ENCODE measurements around the gene EVPLL.
A peak's percentile ranks its signal among the peaks of the same experiment; 100 is the strongest.
"Not testable (repeated sequence)": the region's sequence is repeated elsewhere in the genome, so short reads cannot be mapped to it uniquely, and the experiment has no call there.

Gene EVPLL

GRCh38 chr17:18371455-18371854 lies 6.1 kb upstream of the EVPLL start:
- H3K18ac ChIP-seq (ENCODE audit: low read length) = no peak overlapping the region
- no peak overlapping the region for H4K8ac ChIP-seq (ENCODE audit: low read depth, low read length)
- no peak overlapping the region for H3K9ac ChIP-seq (ENCODE audit: low read length)
- DNase-seq = no peak
- H2BK120ac ChIP-seq (ENCODE audit: low read depth, low read length) = no peak overlapping the region
- no peak overlapping the region for H3K4me2 ChIP-seq (ENCODE audit: low read length)
- no peak overlapping the region for H3K4ac ChIP-seq (ENCODE audit: low read depth, low read length)
- H3K36me3 ChIP-seq (ENCODE audit: control insufficient read depth, insufficient read depth, low read length) = no peaks in the 10 kb centered on the region
- H3K4me1 ChIP-seq (ENCODE audit: control insufficient read depth, low read depth, low read length) = no peaks in the 10 kb centered on the region
- H3K79me2 ChIP-seq (ENCODE audit: control insufficient read depth, insufficient read depth, low read length) = no peaks in the 10 kb centered on the region
- no CpG with 5 or more reads among the region's 7 CpGs for WGBS (ENCODE audit: extremely low coverage, insufficient coverage, low lambda C conversion rate)
- H3K27me3 ChIP-seq (ENCODE audit: insufficient read depth, low read length, poor library complexity) = no peaks in the 10 kb centered on the region
- H3K79me1 ChIP-seq (ENCODE audit: low read length) = no peaks in the 10 kb centered on the region
- H2BK5ac ChIP-seq (ENCODE audit: low read length) = no peak overlapping the region
- H3K23ac ChIP-seq (ENCODE audit: low read length) = no peak overlapping the region
- H2BK15ac ChIP-seq (replicated peaks; ENCODE audit: low read depth) = no peak overlapping the region
- H3K56ac ChIP-seq (ENCODE audit: low read length) = no peak overlapping the region
- no peak overlapping the region for H3K4me3 ChIP-seq (ENCODE audit: low read length)
- no peak overlapping the region for H3K27ac ChIP-seq (ENCODE audit: low read depth, low read length)
- no peak overlapping the region for H2AK5ac ChIP-seq (ENCODE audit: low read length)
- no peak overlapping the region for H4K5ac ChIP-seq (ENCODE audit: low read length)

GRCh38 chr17:18373181-18373580 lies 4.4 kb upstream of the EVPLL start:
- H4K8ac ChIP-seq (ENCODE audit: low read depth, low read length); DNase-seq: not testable (repeated sequence)
- WGBS (ENCODE audit: extremely low coverage, insufficient coverage, low lambda C conversion rate) = no CpG with 5 or more reads among the region's 6 CpGs

GRCh38 chr17:18374216-18374615 lies 3.4 kb upstream of the EVPLL start:
- Histone ChIP-seq H3K4me3 (ENCODE audit: low read length) (no peak overlapping the region), H3K4ac (ENCODE audit: low read depth, low read length) (no peak overlapping the region), H3K4me1 (ENCODE audit: control insufficient read depth, low read depth, low read length) (no peaks in the 10 kb centered on the region), H3K9ac (ENCODE audit: low read length) (no peak overlapping the region), H3K56ac (ENCODE audit: low read length) (no peak overlapping the region), H3K36me3 (ENCODE audit: control insufficient read depth, insufficient read depth, low read length) (no peaks in the 10 kb centered on the region), H3K27ac (ENCODE audit: low read depth, low read length) (no peak overlapping the region), H3K27me3 (ENCODE audit: insufficient read depth, low read length, poor library complexity) (no peaks in the 10 kb centered on the region), H3K18ac (ENCODE audit: low read length) (no peak overlapping the region), H4K5ac (ENCODE audit: low read length) (no peak overlapping the region), H3K23ac (ENCODE audit: low read length) (no peak overlapping the region), H3K4me2 (ENCODE audit: low read length) (no peak overlapping the region), H2BK5ac (ENCODE audit: low read length) (no peak overlapping the region), H4K8ac (ENCODE audit: low read depth, low read length) (no peak overlapping the region), H2BK120ac (ENCODE audit: low read depth, low read length) (no peak overlapping the region), H3K79me2 (ENCODE audit: control insufficient read depth, insufficient read depth, low read length) (no peaks in the 10 kb centered on the region), H3K79me1 (ENCODE audit: low read length) (no peaks in the 10 kb centered on the region), H2AK5ac (ENCODE audit: low read length) (no peak overlapping the region), H2BK15ac (replicated peaks; ENCODE audit: low read depth) (no peak overlapping the region)
- WGBS (ENCODE audit: extremely low coverage, insufficient coverage, low lambda C conversion rate) = no CpG with 5 or more reads among the region's 7 CpGs
- DNase-seq = peak; percentile 50

More at GRCh38 chr17:18373181-18373580, 4.4 kb upstream of the EVPLL start:
- H3K79me1 ChIP-seq (ENCODE audit: low read length); H3K9ac ChIP-seq (ENCODE audit: low read length); H2AK5ac ChIP-seq (ENCODE audit: low read length); H3K4ac ChIP-seq (ENCODE audit: low read depth, low read length); H4K5ac ChIP-seq (ENCODE audit: low read length); H3K18ac ChIP-seq (ENCODE audit: low read length); H3K79me2 ChIP-seq (ENCODE audit: control insufficient read depth, insufficient read depth, low read length); H3K23ac ChIP-seq (ENCODE audit: low read length); H3K4me1 ChIP-seq (ENCODE audit: control insufficient read depth, low read depth, low read length); H2BK5ac ChIP-seq (ENCODE audit: low read length); H3K36me3 ChIP-seq (ENCODE audit: control insufficient read depth, insufficient read depth, low read length); H2BK15ac ChIP-seq (replicated peaks; ENCODE audit: low read depth); H3K4me2 ChIP-seq (ENCODE audit: low read length); H3K4me3 ChIP-seq (ENCODE audit: low read length); H3K27ac ChIP-seq (ENCODE audit: low read depth, low read length); H3K56ac ChIP-seq (ENCODE audit: low read length); H2BK120ac ChIP-seq (ENCODE audit: low read depth, low read length); H3K27me3 ChIP-seq (ENCODE audit: insufficient read depth, low read length, poor library complexity): not testable (repeated sequence)

GRCh38 chr17:18378205-18378505 lies 577 bp downstream of the EVPLL start:
- H3K27me3 ChIP-seq (ENCODE audit: insufficient read depth, low read length, poor library complexity) = no peaks in the 10 kb centered on the region
- no peak overlapping the region for H4K5ac ChIP-seq (ENCODE audit: low read length)
- no peak overlapping the region for H2BK15ac ChIP-seq (replicated peaks; ENCODE audit: low read depth)

GRCh38 chr17:18378614-18379013 lies 1.0 kb downstream of the EVPLL start:
- not testable (repeated sequence) for H3K79me2 ChIP-seq (ENCODE audit: control insufficient read depth, insufficient read depth, low read length); H3K9ac ChIP-seq (ENCODE audit: low read length); H3K18ac ChIP-seq (ENCODE audit: low read length); H4K5ac ChIP-seq (ENCODE audit: low read length); H3K4me2 ChIP-seq (ENCODE audit: low read length); H3K4me1 ChIP-seq (ENCODE audit: control insufficient read depth, low read depth, low read length); H3K36me3 ChIP-seq (ENCODE audit: control insufficient read depth, insufficient read depth, low read length); H4K8ac ChIP-seq (ENCODE audit: low read depth, low read length); H2BK5ac ChIP-seq (ENCODE audit: low read length); H3K56ac ChIP-seq (ENCODE audit: low read length); H3K23ac ChIP-seq (ENCODE audit: low read length); H3K27ac ChIP-seq (ENCODE audit: low read depth, low read length); H2BK120ac ChIP-seq (ENCODE audit: low read depth, low read length); H3K4ac ChIP-seq (ENCODE audit: low read depth, low read length); H3K4me3 ChIP-seq (ENCODE audit: low read length); H2BK15ac ChIP-seq (replicated peaks; ENCODE audit: low read depth); H2AK5ac ChIP-seq (ENCODE audit: low read length); H3K79me1 ChIP-seq (ENCODE audit: low read length); H3K27me3 ChIP-seq (ENCODE audit: insufficient read depth, low read length, poor library complexity); DNase-seq
- no CpG with 5 or more reads among the region's 5 CpGs for WGBS (ENCODE audit: extremely low coverage, insufficient coverage, low lambda C conversion rate)

More at GRCh38 chr17:18378205-18378505, 577 bp downstream of the EVPLL start:
- no peak overlapping the region for H3K4me3 ChIP-seq (ENCODE audit: low read length)
- no peak overlapping the region for H2AK5ac ChIP-seq (ENCODE audit: low read length)
- DNase-seq = no peak
- no peak overlapping the region for H3K27ac ChIP-seq (ENCODE audit: low read depth, low read length)
- no peak overlapping the region for H3K56ac ChIP-seq (ENCODE audit: low read length)
- H3K4ac ChIP-seq (ENCODE audit: low read depth, low read length) = no peak overlapping the region
- H2BK120ac ChIP-seq (ENCODE audit: low read depth, low read length) = no peak overlapping the region
- no peak overlapping the region for H3K9ac ChIP-seq (ENCODE audit: low read length)
- no CpG with 5 or more reads among the region's 2 CpGs for WGBS (ENCODE audit: extremely low coverage, insufficient coverage, low lambda C conversion rate)
- no peaks in the 10 kb centered on the region for H3K36me3 ChIP-seq (ENCODE audit: control insufficient read depth, insufficient read depth, low read length)
- no peaks in the 10 kb centered on the region for H3K4me1 ChIP-seq (ENCODE audit: control insufficient read depth, low read depth, low read length)
- H3K23ac ChIP-seq (ENCODE audit: low read length) = no peak overlapping the region
- no peak overlapping the region for H3K18ac ChIP-seq (ENCODE audit: low read length)
- H3K79me1 ChIP-seq (ENCODE audit: low read length) = no peaks in the 10 kb centered on the region
- H3K79me2 ChIP-seq (ENCODE audit: control insufficient read depth, insufficient read depth, low read length) = no peaks in the 10 kb centered on the region
- no peak overlapping the region for H3K4me2 ChIP-seq (ENCODE audit: low read length)
- H4K8ac ChIP-seq (ENCODE audit: low read depth, low read length) = no peak overlapping the region
- H2BK5ac ChIP-seq (ENCODE audit: low read length) = no peak overlapping the region

GRCh38 chr17:18379246-18380146 lies 1.9 kb downstream of the EVPLL start:
- no peaks in the 10 kb centered on the region for H3K79me1 ChIP-seq (ENCODE audit: low read length)
- no peak overlapping the region for H3K9ac ChIP-seq (ENCODE audit: low read length)
- WGBS (ENCODE audit: extremely low coverage, insufficient coverage, low lambda C conversion rate) = no CpG with 5 or more reads among the region's 16 CpGs
- H3K36me3 ChIP-seq (ENCODE audit: control insufficient read depth, insufficient read depth, low read length) = no peaks in the 10 kb centered on the region
- no peak overlapping the region for H3K27ac ChIP-seq (ENCODE audit: low read depth, low read length)
- H3K18ac ChIP-seq (ENCODE audit: low read length) = no peak overlapping the region
- H3K23ac ChIP-seq (ENCODE audit: low read length) = no peak overlapping the region
- H3K4ac ChIP-seq (ENCODE audit: low read depth, low read length) = no peak overlapping the region
- H3K56ac ChIP-seq (ENCODE audit: low read length) = no peak overlapping the region
- H2AK5ac ChIP-seq (ENCODE audit: low read length) = no peak overlapping the region
- no peak overlapping the region for H4K8ac ChIP-seq (ENCODE audit: low read depth, low read length)
- H3K79me2 ChIP-seq (ENCODE audit: control insufficient read depth, insufficient read depth, low read length) = no peaks in the 10 kb centered on the region
- no peak overlapping the region for H2BK15ac ChIP-seq (replicated peaks; ENCODE audit: low read depth)
- H2BK120ac ChIP-seq (ENCODE audit: low read depth, low read length) = no peak overlapping the region
- H3K27me3 ChIP-seq (ENCODE audit: insufficient read depth, low read length, poor library complexity) = no peaks in the 10 kb centered on the region
- H4K5ac ChIP-seq (ENCODE audit: low read length) = no peak overlapping the region
- no peak overlapping the region for H3K4me2 ChIP-seq (ENCODE audit: low read length)
- no peak for DNase-seq
- no peak overlapping the region for H2BK5ac ChIP-seq (ENCODE audit: low read length)
- no peak overlapping the region for H3K4me3 ChIP-seq (ENCODE audit: low read length)
- no peaks in the 10 kb centered on the region for H3K4me1 ChIP-seq (ENCODE audit: control insufficient read depth, low read depth, low read length)
